Limb (tissue), 2 donors: ENCODE results near the gene TNFSF15.

ENCODE experiments used
- DNase-seq, 2 donors: peaks; one replicate each; pipeline ENCODE4 v3.0.0-alpha.2; 2016; ENCODE audit errors: extremely low spot score in 2 of 2

The TNFSF15 gene

DNA sequence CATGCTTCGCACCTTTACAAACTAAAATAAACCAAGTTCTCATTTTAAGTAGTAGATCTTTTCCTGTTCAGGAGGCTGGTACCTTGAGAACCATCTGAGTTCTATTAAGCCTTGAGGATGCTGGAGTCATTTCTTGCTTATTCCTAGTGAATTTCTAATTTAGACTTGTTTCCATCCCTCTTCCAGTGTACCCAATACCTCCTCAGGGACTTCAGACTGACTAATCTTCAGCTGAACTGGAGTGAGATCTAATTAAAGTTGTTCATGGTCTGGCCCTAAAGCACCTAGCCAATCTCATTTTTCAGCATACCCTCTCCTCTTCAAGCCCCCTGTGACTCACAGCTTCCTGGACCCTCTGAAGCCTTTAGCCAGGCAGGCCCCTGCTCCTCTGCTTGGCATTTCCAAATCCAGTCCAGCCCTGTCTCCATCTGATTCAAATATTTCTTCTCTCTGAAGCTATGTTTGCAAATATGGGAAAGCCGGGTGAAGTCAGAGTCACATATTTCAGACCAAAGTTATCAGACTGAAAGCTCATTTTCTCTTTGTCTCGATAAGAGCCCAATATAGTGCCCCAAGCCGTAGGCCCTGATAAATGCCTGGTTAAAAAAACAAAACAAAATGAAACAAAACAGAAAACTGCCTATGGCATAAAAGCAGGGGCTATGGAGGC, 19.4 kb upstream of the TNFSF15 start:
- no peak for DNase-seq

- DNase-seq, result no peak
These were observed 18.3 kb upstream of the TNFSF15 start for GRCh38 chr9:114824110-114824509.

DNA sequence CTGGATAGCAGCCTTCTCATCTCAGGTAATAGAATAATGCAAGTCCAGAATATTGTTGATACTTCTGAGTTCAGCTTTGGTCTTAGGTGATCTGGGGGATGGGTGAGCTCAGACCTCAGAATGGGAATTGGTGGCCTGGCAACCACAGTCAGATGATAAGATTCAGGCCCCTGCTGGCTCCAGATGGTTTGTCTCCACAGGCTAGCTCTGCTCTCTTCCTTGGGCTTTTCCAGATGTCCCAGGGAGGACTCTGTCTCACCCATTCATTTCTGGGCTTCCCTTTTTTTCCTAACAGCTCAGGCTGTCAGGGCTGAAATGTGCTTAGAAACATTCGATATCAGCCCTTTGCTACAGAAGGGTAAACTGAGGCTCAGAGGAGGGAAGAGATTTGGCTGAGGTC, 17.6 kb upstream of the TNFSF15 start:
- DNase-seq, result no peak

DNA sequence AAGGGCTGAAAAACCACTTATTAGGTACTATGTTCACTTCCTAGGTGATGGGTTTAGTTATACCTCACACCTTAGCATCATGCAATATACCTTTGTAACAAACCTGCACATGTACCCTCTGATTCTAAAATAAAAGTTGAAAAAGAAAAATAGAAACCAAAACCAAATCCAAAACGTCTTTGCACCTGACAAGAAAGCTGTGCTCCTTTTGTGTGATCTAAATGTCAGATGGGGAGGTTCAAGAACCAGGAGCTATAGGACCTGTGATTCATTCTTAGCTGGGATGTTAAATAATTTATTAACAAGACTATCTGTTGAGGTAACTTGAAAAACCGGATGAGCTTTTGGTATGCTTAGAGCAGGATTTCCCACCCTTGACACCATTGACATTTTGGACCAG, 16.9 kb upstream of the TNFSF15 start:
- DNase-seq, result no peak

DNA sequence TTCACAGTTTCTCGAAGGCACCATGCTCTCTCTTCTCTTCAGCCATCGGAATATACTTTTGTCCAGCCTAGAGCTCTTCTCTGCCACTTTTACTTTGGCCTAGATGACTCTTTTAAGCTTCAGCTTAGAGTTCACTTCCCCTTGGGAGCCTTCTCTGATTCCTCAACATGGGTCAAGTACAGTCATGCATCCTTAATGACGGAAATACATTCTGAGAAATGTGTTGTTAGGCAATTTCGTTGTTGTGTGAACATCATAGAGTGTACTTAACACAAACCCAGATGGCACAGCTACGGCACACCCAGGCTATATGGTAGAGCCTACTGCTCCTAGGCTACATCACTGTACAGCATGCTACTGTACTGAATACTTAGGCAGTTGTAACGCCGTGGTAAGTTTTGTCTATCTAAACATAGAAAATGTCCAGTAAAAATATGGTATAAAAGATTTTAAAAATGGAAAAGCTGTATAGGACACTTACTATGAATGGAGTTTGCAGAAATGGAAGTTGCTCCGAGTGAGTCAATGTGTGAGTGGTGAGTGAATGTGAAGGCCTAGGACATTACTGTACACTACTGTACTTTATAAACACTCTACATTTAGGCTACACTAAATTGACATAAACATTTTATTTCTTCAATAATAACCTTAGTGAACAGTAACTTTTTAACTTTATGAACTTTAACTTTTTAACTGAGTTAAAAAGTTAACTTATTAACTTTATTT, 15.1 kb upstream of the TNFSF15 start:
- DNase-seq, result no peak

- no peak for DNase-seq
These were observed 12.3 kb upstream of the TNFSF15 start for GRCh38 chr9:114818178-114818577.

- no peak for DNase-seq
These were observed 8.0 kb upstream of the TNFSF15 start for GRCh38 chr9:114813717-114814418.

- no peak for DNase-seq
These were observed 6.3 kb upstream of the TNFSF15 start for GRCh38 chr9:114811966-114812636.

- no peak for DNase-seq
These were observed 5.5 kb upstream of the TNFSF15 start for GRCh38 chr9:114811301-114811700.

DNA sequence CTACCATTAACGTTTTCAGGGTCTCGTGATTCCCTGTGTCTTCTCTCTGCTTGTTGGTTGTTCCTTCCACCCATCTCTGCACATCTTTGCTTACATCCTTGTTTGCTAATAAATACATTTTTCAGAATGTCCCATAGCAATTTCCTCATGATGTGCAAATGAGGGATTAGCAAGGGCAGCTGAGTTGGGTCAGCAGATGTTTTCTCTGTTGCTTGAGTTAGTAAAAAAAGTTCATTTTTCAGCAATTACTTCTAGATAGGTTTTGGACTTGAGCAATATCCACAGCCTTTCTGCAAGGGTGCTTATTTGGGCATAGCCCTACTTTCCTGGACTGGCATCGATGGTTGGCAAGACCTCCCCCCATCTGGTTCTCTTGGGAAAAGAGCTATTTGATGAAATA, 4.8 kb upstream of the TNFSF15 start:
- no peak for DNase-seq

- no peak for DNase-seq
These were observed 674 bp upstream of the TNFSF15 start for GRCh38 chr9:114806526-114806900.

GRCh38 chr9:114804505-114804904, 1.3 kb downstream of the TNFSF15 start:
- DNase-seq, result no peak

DNA sequence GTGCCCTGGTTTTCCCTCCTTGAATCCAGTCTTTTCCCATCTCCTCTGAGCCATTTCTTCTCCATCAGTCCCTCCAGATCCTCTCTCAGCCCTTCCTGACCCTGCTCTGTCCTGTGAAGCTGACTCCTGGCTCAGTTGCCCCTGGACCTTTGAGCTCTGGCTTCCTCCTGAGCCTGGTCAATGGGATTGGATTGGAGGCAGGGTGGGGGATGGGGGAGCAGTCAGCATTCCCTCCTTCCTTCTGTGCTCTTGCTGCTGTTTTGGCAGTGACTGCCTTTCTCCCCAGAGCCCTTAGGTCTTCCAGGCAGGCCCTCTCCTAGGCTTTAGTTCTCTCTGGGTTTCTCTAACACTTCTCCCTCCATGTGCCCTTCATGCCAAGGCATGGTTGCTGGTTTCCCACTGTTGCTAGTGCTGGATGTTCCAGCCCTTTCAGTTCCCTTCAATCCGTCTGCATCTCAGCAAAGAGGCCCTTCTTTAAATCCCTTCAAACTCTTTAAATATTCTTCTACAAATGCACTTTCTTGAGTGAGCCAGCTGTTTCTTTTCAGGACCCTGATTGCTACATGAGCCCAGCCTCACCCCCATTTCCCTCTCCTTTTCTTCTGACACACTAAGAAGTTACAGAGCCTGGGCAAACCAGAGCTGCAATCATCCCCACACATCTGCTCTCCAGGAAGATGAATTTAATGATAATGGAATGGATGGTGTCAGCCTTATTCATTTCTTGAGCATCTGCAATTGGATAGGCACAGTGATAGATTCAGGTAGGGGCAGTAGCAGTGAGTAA, 2.2 kb downstream of the TNFSF15 start:
- DNase-seq, result no peak

DNA sequence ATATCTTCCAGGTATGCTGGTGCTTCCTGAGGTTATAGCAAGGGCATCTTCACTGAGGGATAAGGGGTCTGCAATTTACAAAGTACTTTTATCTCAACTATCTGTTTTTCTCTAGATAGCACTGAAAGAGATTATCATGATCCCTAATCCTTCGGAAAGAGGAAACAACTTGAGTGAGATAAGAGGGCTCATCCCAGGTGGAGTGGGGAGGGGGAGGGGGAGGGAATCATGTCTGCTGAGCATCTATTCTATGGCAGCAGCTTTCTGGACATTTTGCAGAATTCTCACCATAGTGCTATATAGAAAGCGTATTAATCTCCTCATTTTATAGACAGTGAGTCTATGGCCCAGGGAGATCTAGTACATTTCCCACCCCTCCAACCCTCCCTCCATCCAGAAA, 5.9 kb downstream of the TNFSF15 start:
- no peak for DNase-seq

DNA sequence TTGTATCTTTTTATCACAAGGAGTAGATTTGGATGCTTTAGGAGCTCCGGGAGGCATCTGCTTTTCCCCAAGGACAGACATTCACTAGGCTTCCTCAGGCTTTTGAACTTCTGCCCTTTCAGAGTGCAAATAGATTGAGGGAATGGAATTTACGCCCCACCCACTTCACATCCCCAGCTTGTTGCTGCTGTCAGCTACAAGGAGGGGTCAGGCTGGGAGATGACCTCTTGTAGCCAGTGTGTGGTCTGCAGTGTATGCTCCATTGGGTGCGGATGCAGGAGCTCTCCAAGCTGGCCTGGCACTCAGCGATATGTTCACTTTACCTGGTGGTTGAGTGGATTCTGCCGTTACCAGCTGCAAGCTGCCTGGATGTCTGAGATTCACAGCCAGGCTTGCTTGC, 6.4 kb downstream of the TNFSF15 start:
- DNase-seq, result no peak

DNA sequence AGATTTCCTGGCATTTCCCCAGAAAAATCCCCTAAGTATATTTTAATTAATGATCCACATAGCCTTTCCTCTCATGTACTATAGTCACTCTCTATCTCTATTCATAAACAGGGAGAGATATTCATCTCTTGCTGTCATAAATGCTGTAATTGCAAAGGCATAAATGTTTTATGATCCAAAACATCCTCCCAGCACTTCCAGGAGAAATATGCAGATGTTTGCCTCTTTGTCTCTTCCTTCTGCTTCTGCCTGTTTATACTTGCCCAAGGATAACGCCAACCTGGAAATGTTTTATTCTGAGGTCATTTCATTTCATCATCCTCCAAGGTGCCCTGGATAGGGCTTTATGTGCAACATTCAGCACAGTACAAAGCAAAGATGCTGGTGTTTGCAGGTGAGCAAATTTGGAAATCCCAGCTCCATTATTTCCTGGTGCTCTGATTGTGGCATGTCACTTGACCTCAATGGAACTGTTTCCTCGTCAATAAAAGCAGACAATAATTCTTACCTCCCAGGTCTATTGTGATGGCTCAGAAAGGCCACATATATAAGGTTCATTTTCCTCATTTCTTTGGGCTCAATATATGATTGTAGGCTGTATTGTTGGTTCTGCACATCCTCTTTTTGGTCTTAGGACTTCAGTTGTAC, 6.9 kb downstream of the TNFSF15 start:
- DNase-seq, result no peak

DNA sequence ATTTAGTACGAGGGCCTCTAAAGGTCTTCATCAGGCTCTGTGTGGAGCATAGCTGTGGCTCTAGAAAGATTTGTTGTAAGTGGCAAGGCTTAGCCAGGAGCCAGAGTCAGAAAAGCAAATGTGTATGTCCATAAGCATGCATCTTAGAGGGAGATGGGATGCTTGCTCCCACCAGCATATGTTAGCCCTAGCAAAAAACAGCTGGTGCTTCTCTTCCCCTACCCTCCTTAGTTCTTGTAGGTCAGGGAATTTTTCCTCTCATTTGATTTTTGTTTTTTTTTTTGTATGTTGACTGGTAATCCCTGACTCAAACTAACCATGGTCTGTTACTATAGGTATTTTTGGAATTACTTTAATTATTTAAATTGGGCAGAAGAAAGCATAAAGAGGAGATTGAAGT, 7.7 kb downstream of the TNFSF15 start:
- no peak for DNase-seq

- DNase-seq, result no peak
These were observed 13.4 kb downstream of the TNFSF15 start for GRCh38 chr9:114792396-114792795.

- DNase-seq, result no peak
These were observed 14.1 kb downstream of the TNFSF15 start for GRCh38 chr9:114791736-114792135.

DNA sequence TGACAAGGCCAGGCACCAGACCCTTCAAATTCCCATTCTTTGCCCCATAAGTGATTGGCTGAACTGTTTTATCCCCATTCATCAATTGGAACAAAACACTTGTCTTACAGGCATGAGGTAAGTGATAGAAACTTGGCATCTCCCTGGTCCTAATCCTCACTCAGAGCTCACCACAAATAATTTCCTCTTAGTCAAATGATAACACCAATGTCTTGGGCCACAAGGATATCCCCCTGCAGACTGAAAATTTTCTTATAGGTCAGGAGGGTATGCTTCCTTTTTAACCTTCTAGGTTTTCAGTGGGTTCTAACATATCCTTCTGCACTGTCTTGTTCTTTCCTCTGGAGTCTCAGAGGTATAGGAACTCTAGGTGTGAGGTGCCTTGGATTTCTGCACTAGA, 14.5 kb downstream of the TNFSF15 start:
- DNase-seq, result no peak

- no peak for DNase-seq
These were observed 15.3 kb downstream of the TNFSF15 start for GRCh38 chr9:114790521-114790920.
